HL-60 (cell line): ENCODE results near the gene KIF3A.

ENCODE experiments used
- DNase-seq, 2 experiments: peaks; one replicate each; pipeline ENCODE4 v3.0.0-alpha.2; 2010 to 2020; ENCODE audit warnings: low read depth in 1 of 2, low spot score in 1 of 2
- H3K27ac ChIP-seq: fragments of 250-450 bp; sonication (Bioruptor Pico); replicated peaks from 2 replicates; pipeline ENCODE4 v1.5.1; 2020; ENCODE audit warnings: mild to moderate bottlenecking, moderate library complexity
- H3K27me3 ChIP-seq: fragments of 250-450 bp; sonication (Bioruptor Pico); 2 replicates; pipeline ENCODE4 v1.5.1; 2021; ENCODE audit warnings: mild to moderate bottlenecking, moderate library complexity; ENCODE audit not compliant: insufficient read depth, poor library complexity, severe bottlenecking
- H3K4me3 ChIP-seq: replicated peaks from 2 replicates; pipeline ENCODE4 v1.5.1; 2011; ENCODE audit warnings: mild to moderate bottlenecking, control low read depth, low read length; ENCODE audit not compliant: insufficient read depth
- GABPA ChIP-seq: IDR thresholded peaks from 2 replicates; pipeline ENCODE4 v1.6.1; 2012; ENCODE audit warnings: low read depth
- POLR2AphosphoS5 ChIP-seq: IDR thresholded peaks from 2 replicates; pipeline ENCODE4 v1.6.1; 2012; ENCODE audit warnings: low read depth
- SPI1 ChIP-seq: IDR thresholded peaks from 2 replicates; pipeline ENCODE4 v1.6.1; 2012; ENCODE audit warnings: low read depth, mild to moderate bottlenecking, borderline replicate concordance
- TF ChIP-seq, protein P1 (sequence below): IDR thresholded peaks from 2 replicates; pipeline ENCODE4 v1.6.1; 2012; ENCODE audit warnings: low read depth; ENCODE audit not compliant: insufficient replicate concordance
- TF ChIP-seq, protein P2 (sequence below): IDR thresholded peaks from one replicate; pipeline ENCODE4 v1.5.1; 2011; ENCODE audit warnings: low read length, control low read depth, inconsistent platforms; ENCODE audit not compliant: insufficient read depth

KIF3A gene

DNA sequence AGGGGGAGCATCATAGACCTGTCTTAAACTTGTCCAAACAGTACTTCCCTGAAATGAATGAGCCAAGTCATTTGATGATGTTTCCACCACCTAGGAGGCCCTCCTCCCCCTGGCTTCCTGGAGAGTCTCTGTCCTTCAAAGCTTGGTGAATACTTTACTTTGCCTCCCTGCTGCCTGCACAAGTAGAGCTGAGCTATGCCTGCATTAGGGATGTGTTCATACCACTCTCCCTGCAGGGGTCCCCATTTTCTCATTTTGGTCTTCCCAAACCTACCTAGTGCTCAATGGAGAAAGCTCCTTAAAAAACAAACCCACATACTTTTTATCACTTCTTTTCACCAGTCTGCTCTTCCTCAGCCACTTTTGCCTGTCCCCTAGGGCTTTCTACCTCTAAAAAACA is 17.6 kb upstream of the KIF3A start:
- Histone ChIP-seq H3K4me3 (no peak overlapping the region), H3K27me3 (no peaks in the 10 kb centered on the region), H3K27ac (no peak overlapping the region)
- TF ChIP-seq, protein P1, sequence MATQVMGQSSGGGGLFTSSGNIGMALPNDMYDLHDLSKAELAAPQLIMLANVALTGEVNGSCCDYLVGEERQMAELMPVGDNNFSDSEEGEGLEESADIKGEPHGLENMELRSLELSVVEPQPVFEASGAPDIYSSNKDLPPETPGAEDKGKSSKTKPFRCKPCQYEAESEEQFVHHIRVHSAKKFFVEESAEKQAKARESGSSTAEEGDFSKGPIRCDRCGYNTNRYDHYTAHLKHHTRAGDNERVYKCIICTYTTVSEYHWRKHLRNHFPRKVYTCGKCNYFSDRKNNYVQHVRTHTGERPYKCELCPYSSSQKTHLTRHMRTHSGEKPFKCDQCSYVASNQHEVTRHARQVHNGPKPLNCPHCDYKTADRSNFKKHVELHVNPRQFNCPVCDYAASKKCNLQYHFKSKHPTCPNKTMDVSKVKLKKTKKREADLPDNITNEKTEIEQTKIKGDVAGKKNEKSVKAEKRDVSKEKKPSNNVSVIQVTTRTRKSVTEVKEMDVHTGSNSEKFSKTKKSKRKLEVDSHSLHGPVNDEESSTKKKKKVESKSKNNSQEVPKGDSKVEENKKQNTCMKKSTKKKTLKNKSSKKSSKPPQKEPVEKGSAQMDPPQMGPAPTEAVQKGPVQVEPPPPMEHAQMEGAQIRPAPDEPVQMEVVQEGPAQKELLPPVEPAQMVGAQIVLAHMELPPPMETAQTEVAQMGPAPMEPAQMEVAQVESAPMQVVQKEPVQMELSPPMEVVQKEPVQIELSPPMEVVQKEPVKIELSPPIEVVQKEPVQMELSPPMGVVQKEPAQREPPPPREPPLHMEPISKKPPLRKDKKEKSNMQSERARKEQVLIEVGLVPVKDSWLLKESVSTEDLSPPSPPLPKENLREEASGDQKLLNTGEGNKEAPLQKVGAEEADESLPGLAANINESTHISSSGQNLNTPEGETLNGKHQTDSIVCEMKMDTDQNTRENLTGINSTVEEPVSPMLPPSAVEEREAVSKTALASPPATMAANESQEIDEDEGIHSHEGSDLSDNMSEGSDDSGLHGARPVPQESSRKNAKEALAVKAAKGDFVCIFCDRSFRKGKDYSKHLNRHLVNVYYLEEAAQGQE: no peak
- TF ChIP-seq POLR2AphosphoS5 (no peak), SPI1 (no peak), GABPA (no peak)
- TF ChIP-seq, protein P2, sequence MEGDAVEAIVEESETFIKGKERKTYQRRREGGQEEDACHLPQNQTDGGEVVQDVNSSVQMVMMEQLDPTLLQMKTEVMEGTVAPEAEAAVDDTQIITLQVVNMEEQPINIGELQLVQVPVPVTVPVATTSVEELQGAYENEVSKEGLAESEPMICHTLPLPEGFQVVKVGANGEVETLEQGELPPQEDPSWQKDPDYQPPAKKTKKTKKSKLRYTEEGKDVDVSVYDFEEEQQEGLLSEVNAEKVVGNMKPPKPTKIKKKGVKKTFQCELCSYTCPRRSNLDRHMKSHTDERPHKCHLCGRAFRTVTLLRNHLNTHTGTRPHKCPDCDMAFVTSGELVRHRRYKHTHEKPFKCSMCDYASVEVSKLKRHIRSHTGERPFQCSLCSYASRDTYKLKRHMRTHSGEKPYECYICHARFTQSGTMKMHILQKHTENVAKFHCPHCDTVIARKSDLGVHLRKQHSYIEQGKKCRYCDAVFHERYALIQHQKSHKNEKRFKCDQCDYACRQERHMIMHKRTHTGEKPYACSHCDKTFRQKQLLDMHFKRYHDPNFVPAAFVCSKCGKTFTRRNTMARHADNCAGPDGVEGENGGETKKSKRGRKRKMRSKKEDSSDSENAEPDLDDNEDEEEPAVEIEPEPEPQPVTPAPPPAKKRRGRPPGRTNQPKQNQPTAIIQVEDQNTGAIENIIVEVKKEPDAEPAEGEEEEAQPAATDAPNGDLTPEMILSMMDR: no peak
- DNase-seq: no peak

DNA sequence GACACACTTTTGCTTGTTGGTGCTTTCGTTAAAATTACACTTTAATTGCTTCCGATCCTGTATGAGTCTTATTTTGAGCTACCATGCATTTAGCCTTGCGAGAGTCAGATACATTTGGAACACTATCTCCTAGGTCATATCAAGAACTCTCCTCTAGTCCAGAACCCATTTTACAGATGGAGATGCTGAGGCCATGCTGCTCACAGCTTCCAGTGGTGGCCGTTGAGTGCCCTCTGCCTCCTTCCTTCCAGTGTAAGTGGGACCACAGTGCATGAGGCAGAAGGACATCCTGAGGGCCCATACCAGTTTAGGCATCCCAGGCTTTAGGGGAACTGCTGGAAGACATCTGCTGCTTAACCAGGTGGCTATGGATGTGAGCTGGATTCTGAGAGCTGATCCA is 16.8 kb upstream of the KIF3A start:
- Histone ChIP-seq H3K4me3 (no peak overlapping the region), H3K27ac (no peak overlapping the region), H3K27me3 (no peaks in the 10 kb centered on the region)
- no peak for DNase-seq
- TF ChIP-seq GABPA (no peak), SPI1 (no peak), POLR2AphosphoS5 (no peak)
- TF ChIP-seq, protein P1: no peak
- TF ChIP-seq, protein P2: no peak

GRCh38 chr5:132753135-132753987 is 16.0 kb upstream of the KIF3A start:
- Histone ChIP-seq H3K4me3 (no peak overlapping the region), H3K27ac (no peak overlapping the region), H3K27me3 (no peaks in the 10 kb centered on the region)
- DNase-seq: no peak
- TF ChIP-seq POLR2AphosphoS5 (no peak), SPI1 (no peak), GABPA (no peak)
- TF ChIP-seq, protein P1: no peak
- TF ChIP-seq, protein P2: no peak
